MM.1S (cell line): ENCODE measurements around the gene MVK.

ENCODE experiments used
- DNase-seq: peaks from one replicate; pipeline ENCODE4 v3.0.0-alpha.2; 2015
- H2AFZ ChIP-seq: fragments of 300-600 bp; sonication (generic); 2 replicates; pipeline ENCODE4 v1.6.0; 2016; ENCODE audit warnings: antibody characterized with exemption, low read length
- H3F3A ChIP-seq: fragments of 300-600 bp; sonication (generic); 2 replicates; pipeline ENCODE4 v1.6.1; 2016; ENCODE audit warnings: mild to moderate bottlenecking, antibody characterized with exemption, low read length, moderate library complexity, mixed read lengths; ENCODE audit not compliant: insufficient read depth
- H3K27ac ChIP-seq: fragments of 300-600 bp; sonication (generic); 2 replicates; pipeline ENCODE4 v1.5.1; 2016; ENCODE audit warnings: mild to moderate bottlenecking, low read length
- H3K27me3 ChIP-seq: fragments of 300-600 bp; sonication (generic); replicated peaks from 2 replicates; pipeline ENCODE4 v1.6.0; 2016; ENCODE audit warnings: low read length; ENCODE audit not compliant: insufficient read depth
- H3K36me3 ChIP-seq: fragments of 300-600 bp; sonication (generic); replicated peaks from 2 replicates; pipeline ENCODE4 v1.6.1; 2016; ENCODE audit warnings: mild to moderate bottlenecking, low read length, mixed read lengths; ENCODE audit not compliant: insufficient read depth
- H3K4me1 ChIP-seq: fragments of 300-600 bp; sonication (generic); 2 replicates; pipeline ENCODE4 v1.6.1; 2016; ENCODE audit warnings: low read length, mixed read lengths
- H3K4me2 ChIP-seq: fragments of 300-600 bp; sonication (generic); 2 replicates; pipeline ENCODE4 v1.6.0; 2016; ENCODE audit warnings: low read depth, low read length
- H3K4me3 ChIP-seq: fragments of 300-600 bp; sonication (generic); 2 replicates; pipeline ENCODE4 v1.5.1; 2016; ENCODE audit warnings: low read length, mixed read lengths
- H3K79me2 ChIP-seq: fragments of 300-600 bp; sonication (generic); 2 replicates; pipeline ENCODE4 v1.6.1; 2016; ENCODE audit warnings: mixed run types, low read length, mixed read lengths
- H3K9ac ChIP-seq: fragments of 300-600 bp; sonication (generic); 2 replicates; pipeline ENCODE4 v1.6.1; 2016; ENCODE audit warnings: low read length, mixed read lengths
- H3K9me2 ChIP-seq: fragments of 300-600 bp; sonication (generic); replicated peaks from 2 replicates; pipeline ENCODE4 v1.6.1; 2016; ENCODE audit warnings: mild to moderate bottlenecking, low read length, mixed read lengths; ENCODE audit not compliant: insufficient read depth
- H3K9me3 ChIP-seq: fragments of 300-600 bp; sonication (generic); replicated peaks from 2 replicates; pipeline ENCODE4 v1.6.1; 2016; ENCODE audit warnings: mild to moderate bottlenecking, low read length, mixed read lengths; ENCODE audit not compliant: insufficient read depth
- H4K20me1 ChIP-seq: fragments of 300-600 bp; sonication (generic); 2 replicates; pipeline ENCODE4 v1.6.1; 2016; ENCODE audit warnings: mild to moderate bottlenecking, low read length, moderate library complexity, mixed read lengths; ENCODE audit not compliant: insufficient read depth
- CTCF ChIP-seq: fragments of 300-600 bp; sonication (generic); IDR thresholded peaks from 2 replicates; pipeline ENCODE4 v1.5.1; 2016; ENCODE audit warnings: antibody characterized with exemption, low read length, mixed read lengths
- EZH2 ChIP-seq: fragments of 300-600 bp; sonication (generic); optimal IDR thresholded peaks from 2 replicates; pipeline ENCODE3; 2017; ENCODE audit warnings: low read depth, mild to moderate bottlenecking, antibody characterized with exemption, low read length, mixed read lengths
- EZH2phosphoT487 ChIP-seq: fragments of 300-600 bp; sonication (generic); IDR thresholded peaks from 2 replicates; pipeline ENCODE4 v1.6.1; 2018; ENCODE audit warnings: antibody characterized with exemption, low read length

The MVK gene

DNA sequence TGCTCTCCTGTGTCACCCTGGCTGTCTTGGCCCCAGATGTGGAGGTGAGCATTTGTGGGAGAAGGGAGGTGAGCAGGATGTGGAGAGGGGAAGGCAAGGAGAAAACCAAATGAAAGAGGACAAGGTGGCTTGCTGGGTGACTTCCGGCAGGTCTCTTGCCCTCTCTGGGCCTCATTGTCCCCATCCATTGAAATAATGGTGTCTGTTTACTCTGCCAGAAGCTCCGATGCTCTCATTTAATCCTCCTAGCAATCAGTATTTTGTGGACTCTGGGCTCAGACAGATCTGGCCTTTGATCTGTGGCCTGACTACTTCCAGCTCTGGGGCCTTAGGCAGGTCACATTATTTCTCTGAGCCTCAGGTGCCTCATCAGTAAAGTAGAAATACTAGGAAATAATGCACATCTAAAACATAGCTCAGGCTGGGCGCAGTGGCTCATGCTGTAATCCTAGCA lies 30.6 kb downstream of the MVK start:
- H2AFZ ChIP-seq: no peak overlapping the region
- H3K36me3 ChIP-seq: no peaks in the 10 kb centered on the region
- no peaks in the 10 kb centered on the region for H3K4me1 ChIP-seq
- H3K79me2 ChIP-seq: no peaks in the 10 kb centered on the region
- no peak overlapping the region for H3K4me3 ChIP-seq
- no peaks in the 10 kb centered on the region for H4K20me1 ChIP-seq
- no peaks in the 10 kb centered on the region for H3F3A ChIP-seq
- DNase-seq: no peak
- no peaks in the 10 kb centered on the region for H3K27me3 ChIP-seq
- no peak overlapping the region for H3K4me2 ChIP-seq
- no peaks in the 10 kb centered on the region for H3K9me3 ChIP-seq
- H3K9me2 ChIP-seq: no peaks in the 10 kb centered on the region
- H3K27ac ChIP-seq: no peak overlapping the region
- no peak overlapping the region for H3K9ac ChIP-seq
- TF ChIP-seq EZH2phosphoT487 (no peak), CTCF (no peak), EZH2 (no peak)

GRCh38 chr12:109605016-109605415 lies 31.4 kb downstream of the MVK start:
- Histone ChIP-seq H3K36me3 (no peaks in the 10 kb centered on the region), H3K9me3 (no peaks in the 10 kb centered on the region), H2AFZ (no peak overlapping the region), H3K4me2 (no peak overlapping the region), H3K27ac (no peak overlapping the region), H3K79me2 (no peaks in the 10 kb centered on the region), H3K27me3 (no peaks in the 10 kb centered on the region), H3F3A (no peaks in the 10 kb centered on the region), H3K4me3 (no peak overlapping the region), H4K20me1 (no peaks in the 10 kb centered on the region), H3K9me2 (no peaks in the 10 kb centered on the region), H3K9ac (no peak overlapping the region), H3K4me1 (no peaks in the 10 kb centered on the region)
- no peak for TF ChIP-seq CTCF
- TF ChIP-seq EZH2: no peak
- no peak for TF ChIP-seq EZH2phosphoT487
- no peak for DNase-seq

DNA sequence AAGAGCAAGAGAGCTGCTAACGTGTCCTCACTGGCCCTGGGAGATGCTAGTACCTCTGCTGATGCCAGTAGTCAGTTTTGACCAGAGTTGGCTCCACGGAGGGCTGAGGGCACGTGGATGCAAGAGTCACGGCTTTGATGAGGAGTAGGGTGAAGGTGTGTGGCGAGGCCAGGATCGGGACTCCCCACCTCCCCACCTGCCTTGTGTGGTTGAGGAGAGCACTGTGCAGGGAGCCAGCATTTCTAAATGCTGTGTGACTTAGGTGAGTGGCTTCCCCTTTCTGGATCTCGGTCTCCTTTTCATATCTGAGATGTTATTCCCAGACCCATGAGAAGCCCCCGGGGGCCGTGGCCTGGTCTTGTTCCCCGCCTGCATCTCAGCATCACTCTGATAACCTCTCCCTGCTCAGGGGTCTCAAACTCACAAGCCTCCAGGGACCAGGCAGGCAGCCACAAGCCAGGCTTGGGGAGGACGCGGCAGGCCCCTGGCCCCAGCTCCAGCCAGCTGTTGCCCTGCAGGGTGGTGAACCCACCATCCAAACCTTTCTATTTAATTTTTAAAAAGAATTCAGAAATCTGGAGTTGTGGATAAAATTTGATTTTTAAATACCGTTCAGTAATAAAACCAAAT lies 32.1 kb downstream of the MVK start:
- Histone ChIP-seq H3K27me3 (no peaks in the 10 kb centered on the region), H3K36me3 (no peaks in the 10 kb centered on the region), H3K9me2 (no peaks in the 10 kb centered on the region), H3K27ac (no peak overlapping the region), H3F3A (no peaks in the 10 kb centered on the region), H3K4me2 (no peak overlapping the region), H4K20me1 (no peaks in the 10 kb centered on the region), H3K79me2 (no peaks in the 10 kb centered on the region), H3K9ac (no peak overlapping the region), H2AFZ (no peak overlapping the region), H3K9me3 (no peaks in the 10 kb centered on the region), H3K4me3 (no peak overlapping the region), H3K4me1 (no peaks in the 10 kb centered on the region)
- TF ChIP-seq EZH2phosphoT487 (no peak), EZH2 (no peak)
- no peak for DNase-seq

GRCh38 chr12:109606320-109607028 lies 32.9 kb downstream of the MVK start:
- Histone ChIP-seq H4K20me1 (no peaks in the 10 kb centered on the region), H3K9me2 (no peaks in the 10 kb centered on the region), H3K36me3 (no peaks in the 10 kb centered on the region), H3F3A (no peaks in the 10 kb centered on the region), H3K27me3 (no peaks in the 10 kb centered on the region), H3K9ac (no peak overlapping the region), H3K27ac (no peak overlapping the region), H3K79me2 (no peaks in the 10 kb centered on the region), H3K4me3 (no peak overlapping the region), H2AFZ (no peak overlapping the region), H3K4me1 (no peaks in the 10 kb centered on the region), H3K9me3 (no peaks in the 10 kb centered on the region), H3K4me2 (no peak overlapping the region)
- TF ChIP-seq EZH2phosphoT487: no peak
- no peak for TF ChIP-seq EZH2
- no peak for TF ChIP-seq CTCF
- DNase-seq: no peak
